CD14-positive monocyte (primary cell): Measurements from ENCODE around the gene SLC35F2. TPM values are rescaled to one million over a fixed set of nuclear protein-coding genes. Genes with fewer than 3 reads are reported as not detected.

ENCODE experiments used
- DNase-seq, 3 donors: peaks; one replicate each; pipeline ENCODE4 v3.0.0-alpha.2; 2011 to 2022
- H2AFZ ChIP-seq: 2 replicates; pipeline ENCODE4 v1.6.0; 2012; ENCODE audit warnings: mild to moderate bottlenecking, low read depth, low read length, inconsistent platforms; ENCODE audit not compliant: insufficient read depth, poor library complexity, severe bottlenecking
- H3K27ac ChIP-seq, 2 donors: 1 replicate in 1 of 2; 2 replicates in 1 of 2; pipeline ENCODE4 v1.5.1; 2012 to 2013; ENCODE audit warnings: low read length in 2 of 2, control low read depth in 1 of 2, inconsistent platforms in 1 of 2, low read depth in 1 of 2, mild to moderate bottlenecking in 1 of 2
- H3K27me3 ChIP-seq, 2 donors: one replicate each; pipeline versions ENCODE4 v1.6.0 to v1.6.1; 2011 to 2013; ENCODE audit warnings: low read length in 2 of 2; ENCODE audit not compliant: control insufficient read depth in 2 of 2, insufficient read depth in 2 of 2
- H3K36me3 ChIP-seq, 2 donors: replicated peaks in 1 of 2; 1 replicate in 1 of 2; 2 replicates in 1 of 2; pipeline versions ENCODE4 v1.5.1 to v1.6.1; 2012 to 2013; ENCODE audit warnings: low read length in 2 of 2, control low read depth in 1 of 2, inconsistent platforms in 1 of 2, mild to moderate bottlenecking in 1 of 2; ENCODE audit not compliant: insufficient read depth in 2 of 2, control insufficient read depth in 1 of 2
- H3K4me1 ChIP-seq, 2 donors: 1 replicate in 1 of 2; 2 replicates in 1 of 2; pipeline versions ENCODE4 v1.5.1 to v1.6.1; 2012 to 2013; ENCODE audit warnings: low read length in 2 of 2, control low read depth in 1 of 2, inconsistent platforms in 1 of 2, mild to moderate bottlenecking in 1 of 2, moderate library complexity in 1 of 2; ENCODE audit not compliant: insufficient read depth in 2 of 2, control insufficient read depth in 1 of 2
- H3K4me2 ChIP-seq: replicated peaks from 2 replicates; pipeline ENCODE3; 2012; ENCODE audit warnings: low read length, moderate library complexity, mild to moderate bottlenecking; ENCODE audit not compliant: poor library complexity, severe bottlenecking; ENCODE audit errors: extremely low read depth
- H3K4me3 ChIP-seq, 3 experiments: fragments of 200-600 bp in 1 of 3; sonication (generic) in 1 of 3; replicated peaks in 1 of 3; 1 replicate in 2 of 3; 2 replicates in 1 of 3; pipeline ENCODE4 v1.5.1; 2011 to 2013; ENCODE audit warnings: low read length in 3 of 3, mild to moderate bottlenecking in 3 of 3, control low read depth in 2 of 3, low read depth in 2 of 3, inconsistent platforms in 1 of 3, moderate library complexity in 1 of 3
- H3K79me2 ChIP-seq: 2 replicates; pipeline ENCODE4 v1.6.0; 2012; ENCODE audit warnings: mild to moderate bottlenecking, control low read depth, inconsistent platforms, low read length, moderate library complexity; ENCODE audit not compliant: insufficient read depth
- H3K9ac ChIP-seq: 2 replicates; pipeline ENCODE4 v1.6.0; 2017; ENCODE audit warnings: low read length, mild to moderate bottlenecking; ENCODE audit not compliant: insufficient read depth, poor library complexity, severe bottlenecking
- H3K9me3 ChIP-seq, 2 donors: replicated peaks in 1 of 2; 1 replicate in 1 of 2; 2 replicates in 1 of 2; pipeline versions ENCODE4 v1.5.1 to v1.6.1; 2012 to 2013; ENCODE audit warnings: low read length in 2 of 2, control low read depth in 1 of 2; ENCODE audit not compliant: control insufficient read depth in 1 of 2, insufficient read depth in 1 of 2
- H4K20me1 ChIP-seq: 2 replicates; pipeline ENCODE4 v1.6.0; 2012; ENCODE audit warnings: mild to moderate bottlenecking, low read length, control low read depth, moderate library complexity; ENCODE audit not compliant: insufficient read depth
- H3K27ac Mint-ChIP-seq, 7 donors: one replicate each; pipeline ENCODE4 v1.8.0; 2020; ENCODE audit warnings: mild to moderate bottlenecking in 7 of 7, mixed read lengths in 7 of 7, moderate library complexity in 6 of 7, inconsistent platforms in 2 of 7
- H3K27me3 Mint-ChIP-seq, 3 donors: one replicate each; pipeline ENCODE4 v1.8.0; 2021 to 2022; ENCODE audit warnings: low read depth in 3 of 3, mild to moderate bottlenecking in 3 of 3, mixed read lengths in 3 of 3, moderate library complexity in 3 of 3, inconsistent platforms in 1 of 3
- H3K36me3 Mint-ChIP-seq, 2 donors: one replicate each; pipeline ENCODE4 v1.8.0; 2020; ENCODE audit warnings: mixed read lengths in 2 of 2, inconsistent platforms in 1 of 2, mild to moderate bottlenecking in 1 of 2
- H3K4me1 Mint-ChIP-seq: one replicate; pipeline ENCODE4 v1.8.0; 2020; ENCODE audit warnings: mild to moderate bottlenecking, mixed read lengths
- H3K4me3 Mint-ChIP-seq, 2 donors: one replicate each; pipeline ENCODE4 v1.8.0; 2020; ENCODE audit warnings: mild to moderate bottlenecking in 2 of 2, mixed read lengths in 2 of 2, moderate library complexity in 1 of 2
- H3K9me3 Mint-ChIP-seq, 7 donors: one replicate each; pipeline ENCODE4 v1.8.0; 2020 to 2022; ENCODE audit warnings: mixed read lengths in 7 of 7, mild to moderate bottlenecking in 6 of 7, moderate library complexity in 6 of 7, inconsistent platforms in 2 of 7
- WGBS: methylation state at CpG from one replicate; pipeline ENCODE4 v1.1.5; 2013; ENCODE audit warnings: missing lambda C conversion rate; ENCODE audit not compliant: insufficient coverage; 5-methylcytosine and 5-hydroxymethylcytosine counted together
- intact Hi-C, 2 donors: fragments of 100-400 bp; cut with micrococcal nuclease; formaldehyde crosslinking; loops; one replicate each; pipeline versions ENCODE4 v1.15.0 to v1.15.1; 2023
- polyA plus RNA-seq, 3 donors: library from polyadenylated mRNA; depleted of rRNA in 1 of 3; unstranded in 2 of 3; stranded (reverse) in 1 of 3; fragments of 300-500 nt in 2 of 3; fragments of >200 nt in 1 of 3; fragmentation: Illumina TruSeq in 2 of 3; gene quantifications; 1 replicate in 2 of 3; 2 replicates in 1 of 3; pipeline ENCODE4 v1.2.3, GENCODE V29; 2012 to 2021
- TF ChIP-seq, protein P1 (sequence below): fragments of 200-600 bp; IDR thresholded peaks from one replicate; pipeline ENCODE4 v1.8.0; 2022; ENCODE audit warnings: antibody characterized with exemption, mild to moderate bottlenecking

SLC35F2 gene
- polyA plus RNA-seq, 3 donors: 0.24 to 0.25 TPM; not detected in 1

DNA sequence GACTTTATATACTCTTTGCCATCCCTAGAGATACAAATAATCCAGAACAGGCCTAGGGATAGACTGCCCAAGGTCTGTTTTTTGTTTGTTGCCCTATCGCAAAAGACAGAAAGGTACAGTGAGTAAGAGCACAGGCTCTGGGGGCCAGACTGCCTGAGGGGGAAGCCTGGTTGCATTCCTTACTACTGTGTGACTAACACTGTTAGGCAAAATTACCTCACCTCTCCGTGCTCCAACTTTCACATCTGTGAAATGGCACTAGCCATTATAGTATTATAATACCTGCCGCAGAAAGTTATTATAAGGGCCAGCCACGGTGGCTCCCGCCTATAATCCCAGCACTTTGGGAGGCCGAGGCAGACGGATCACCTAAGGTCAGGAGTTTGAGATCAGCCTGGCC, 14.5 kb downstream of the SLC35F2 start:
- intact Hi-C loops: loop anchor here in 1 of 2 donors (5.0 to 10.0 kb wide), 3 partner anchors 37 to 389 kb away; partner anchors contain the start of genes CWF19L2 and RAB39A
- no peak overlapping the region for H3K4me3 Mint-ChIP-seq
- TF ChIP-seq, protein P1, sequence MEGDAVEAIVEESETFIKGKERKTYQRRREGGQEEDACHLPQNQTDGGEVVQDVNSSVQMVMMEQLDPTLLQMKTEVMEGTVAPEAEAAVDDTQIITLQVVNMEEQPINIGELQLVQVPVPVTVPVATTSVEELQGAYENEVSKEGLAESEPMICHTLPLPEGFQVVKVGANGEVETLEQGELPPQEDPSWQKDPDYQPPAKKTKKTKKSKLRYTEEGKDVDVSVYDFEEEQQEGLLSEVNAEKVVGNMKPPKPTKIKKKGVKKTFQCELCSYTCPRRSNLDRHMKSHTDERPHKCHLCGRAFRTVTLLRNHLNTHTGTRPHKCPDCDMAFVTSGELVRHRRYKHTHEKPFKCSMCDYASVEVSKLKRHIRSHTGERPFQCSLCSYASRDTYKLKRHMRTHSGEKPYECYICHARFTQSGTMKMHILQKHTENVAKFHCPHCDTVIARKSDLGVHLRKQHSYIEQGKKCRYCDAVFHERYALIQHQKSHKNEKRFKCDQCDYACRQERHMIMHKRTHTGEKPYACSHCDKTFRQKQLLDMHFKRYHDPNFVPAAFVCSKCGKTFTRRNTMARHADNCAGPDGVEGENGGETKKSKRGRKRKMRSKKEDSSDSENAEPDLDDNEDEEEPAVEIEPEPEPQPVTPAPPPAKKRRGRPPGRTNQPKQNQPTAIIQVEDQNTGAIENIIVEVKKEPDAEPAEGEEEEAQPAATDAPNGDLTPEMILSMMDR: no peak
- H3K27me3 Mint-ChIP-seq: peaks cover 0 to 3% (median 3%) of the 10 kb centered on the region in 3 donors
- H3K27ac Mint-ChIP-seq: no peak overlapping the region
- no peak for DNase-seq
- 100% methylated on average over 3 of the region's 7 CpGs for WGBS
- Histone ChIP-seq H3K36me3 (no peaks in the 10 kb centered on the region), H3K79me2 (peaks cover 3% of the 10 kb centered on the region), H3K4me2 (no peak overlapping the region), H3K9ac (no peak overlapping the region), H3K4me1 (peaks cover 28 to 31% of the 10 kb centered on the region in 2 donors), H3K4me3 (no peak overlapping the region), H3K9me3 (no peaks in the 10 kb centered on the region), H2AFZ (no peak overlapping the region), H4K20me1 (no peaks in the 10 kb centered on the region), H3K27ac (no peak overlapping the region), H3K27me3 (no peaks in the 10 kb centered on the region)
- H3K4me1 Mint-ChIP-seq: peaks cover 36% of the 10 kb centered on the region
- peaks cover 0 to 2% (median 0%) of the 10 kb centered on the region in 7 donors for H3K9me3 Mint-ChIP-seq
- H3K36me3 Mint-ChIP-seq: no peaks in the 10 kb centered on the region

GRCh38 chr11:107842412-107843100, 16.0 kb downstream of the SLC35F2 start:
- TF ChIP-seq, protein P1: no peak
- H3K36me3 ChIP-seq: no peaks in the 10 kb centered on the region
- H3K27me3 ChIP-seq: no peaks in the 10 kb centered on the region
- H3K4me1 ChIP-seq: peaks cover 28 to 31% of the 10 kb centered on the region in 2 donors
- H3K27me3 Mint-ChIP-seq: peaks cover 0 to 3% (median 2%) of the 10 kb centered on the region in 3 donors
- WGBS: 100% methylated on average over 1 of the region's 8 CpGs
- peaks cover 32% of the 10 kb centered on the region for H3K4me1 Mint-ChIP-seq
- intact Hi-C loops: loop anchor here in 1 of 2 donors (5.0 to 10.0 kb wide), 3 partner anchors 35 to 388 kb away; partner anchors contain the start of genes CWF19L2 and RAB39A
- peaks cover 0 to 2% (median 0%) of the 10 kb centered on the region in 7 donors for H3K9me3 Mint-ChIP-seq
- H3K4me3 ChIP-seq: no peak overlapping the region
- peaks cover 3% of the 10 kb centered on the region for H3K79me2 ChIP-seq
- no peaks in the 10 kb centered on the region for H4K20me1 ChIP-seq
- no peak overlapping the region for H3K4me3 Mint-ChIP-seq
- no peak overlapping the region for H3K27ac ChIP-seq
- no peak overlapping the region for H3K9ac ChIP-seq
- H3K9me3 ChIP-seq: no peaks in the 10 kb centered on the region
- peak overlapping the region in 1 of 7 donors; percentile 54 for H3K27ac Mint-ChIP-seq
- no peak overlapping the region for H3K4me2 ChIP-seq
- DNase-seq: no peak
- H3K36me3 Mint-ChIP-seq: no peaks in the 10 kb centered on the region
- H2AFZ ChIP-seq: no peak overlapping the region
